Osteocyte (in vitro differentiated cells): ENCODE results near the gene RAD51B. TPM values are rescaled to one million over a fixed set of nuclear protein-coding genes. Genes with fewer than 3 reads are reported as not detected.
A peak's percentile ranks its signal among the peaks of the same experiment; 100 is the strongest.

ENCODE experiments used
- DNase-seq: peaks from one replicate; pipeline ENCODE4 v3.0.0; 2021; ENCODE audit warnings: mixed read lengths; ENCODE audit not compliant: unreplicated experiment; ENCODE audit errors: extremely low spot score
- H3K27ac Mint-ChIP-seq: one replicate; pipeline ENCODE4 v1.8.0; 2021; ENCODE audit warnings: mild to moderate bottlenecking, mixed read lengths; ENCODE audit not compliant: unreplicated experiment
- H3K27me3 Mint-ChIP-seq: one replicate; pipeline ENCODE4 v1.8.0; 2021; ENCODE audit warnings: mixed read lengths; ENCODE audit not compliant: unreplicated experiment
- H3K36me3 Mint-ChIP-seq: one replicate; pipeline ENCODE4 v1.8.0; 2021; ENCODE audit warnings: mixed read lengths; ENCODE audit not compliant: unreplicated experiment
- H3K4me1 Mint-ChIP-seq: one replicate; pipeline ENCODE4 v1.8.0; 2021; ENCODE audit warnings: mixed read lengths; ENCODE audit not compliant: unreplicated experiment
- H3K4me3 Mint-ChIP-seq: one replicate; pipeline ENCODE4 v1.8.0; 2021; ENCODE audit warnings: mild to moderate bottlenecking, moderate library complexity, mixed read lengths; ENCODE audit not compliant: unreplicated experiment
- H3K9me3 Mint-ChIP-seq: one replicate; pipeline ENCODE4 v1.8.0; 2021; ENCODE audit warnings: mixed read lengths; ENCODE audit not compliant: unreplicated experiment
- total RNA-seq: library from RNA; stranded (reverse); gene quantifications from 2 replicates; pipeline ENCODE4 v1.2.1, GENCODE V29; 2021
- TF ChIP-seq, protein P1 (sequence below): fragments of 200-600 bp; sonication (generic); IDR thresholded peaks from 2 replicates; pipeline ENCODE4 v1.5.0; 2021; ENCODE audit warnings: antibody characterized with exemption, mild to moderate bottlenecking, moderate library complexity

RAD51B gene
- total RNA-seq, 1 donor from 2014 or later = 12.7 TPM

DNA sequence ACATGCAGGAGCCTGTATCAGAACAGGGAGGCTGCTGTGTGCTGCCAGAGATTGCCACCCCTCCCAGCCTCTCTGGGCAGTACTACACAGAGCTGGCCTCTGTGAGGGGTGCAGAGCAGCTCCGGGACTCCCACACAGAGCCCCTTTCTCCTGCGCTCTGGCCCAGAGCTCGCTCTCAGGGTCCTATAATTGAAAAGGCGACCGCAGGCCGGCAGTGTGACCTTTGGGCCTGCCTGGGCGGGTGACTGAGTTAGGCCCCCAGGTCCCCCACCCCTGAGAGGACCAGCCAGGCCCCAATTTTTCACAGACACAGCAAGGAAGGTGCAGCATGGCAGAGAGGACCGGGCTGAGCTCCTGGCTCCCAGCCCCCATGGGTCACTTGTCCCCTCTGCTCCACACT lies 836.9 kb downstream of the RAD51B start:
- H3K27me3 Mint-ChIP-seq = no peaks in the 10 kb centered on the region
- H3K4me1 Mint-ChIP-seq = peaks cover 26% of the 10 kb centered on the region
- no peaks in the 10 kb centered on the region for H3K9me3 Mint-ChIP-seq
- H3K4me3 Mint-ChIP-seq = no peak overlapping the region
- no peak overlapping the region for H3K27ac Mint-ChIP-seq
- no peaks in the 10 kb centered on the region for H3K36me3 Mint-ChIP-seq
- peak; percentile 64 for DNase-seq
- TF ChIP-seq, protein P1, sequence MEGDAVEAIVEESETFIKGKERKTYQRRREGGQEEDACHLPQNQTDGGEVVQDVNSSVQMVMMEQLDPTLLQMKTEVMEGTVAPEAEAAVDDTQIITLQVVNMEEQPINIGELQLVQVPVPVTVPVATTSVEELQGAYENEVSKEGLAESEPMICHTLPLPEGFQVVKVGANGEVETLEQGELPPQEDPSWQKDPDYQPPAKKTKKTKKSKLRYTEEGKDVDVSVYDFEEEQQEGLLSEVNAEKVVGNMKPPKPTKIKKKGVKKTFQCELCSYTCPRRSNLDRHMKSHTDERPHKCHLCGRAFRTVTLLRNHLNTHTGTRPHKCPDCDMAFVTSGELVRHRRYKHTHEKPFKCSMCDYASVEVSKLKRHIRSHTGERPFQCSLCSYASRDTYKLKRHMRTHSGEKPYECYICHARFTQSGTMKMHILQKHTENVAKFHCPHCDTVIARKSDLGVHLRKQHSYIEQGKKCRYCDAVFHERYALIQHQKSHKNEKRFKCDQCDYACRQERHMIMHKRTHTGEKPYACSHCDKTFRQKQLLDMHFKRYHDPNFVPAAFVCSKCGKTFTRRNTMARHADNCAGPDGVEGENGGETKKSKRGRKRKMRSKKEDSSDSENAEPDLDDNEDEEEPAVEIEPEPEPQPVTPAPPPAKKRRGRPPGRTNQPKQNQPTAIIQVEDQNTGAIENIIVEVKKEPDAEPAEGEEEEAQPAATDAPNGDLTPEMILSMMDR = no peak

DNA sequence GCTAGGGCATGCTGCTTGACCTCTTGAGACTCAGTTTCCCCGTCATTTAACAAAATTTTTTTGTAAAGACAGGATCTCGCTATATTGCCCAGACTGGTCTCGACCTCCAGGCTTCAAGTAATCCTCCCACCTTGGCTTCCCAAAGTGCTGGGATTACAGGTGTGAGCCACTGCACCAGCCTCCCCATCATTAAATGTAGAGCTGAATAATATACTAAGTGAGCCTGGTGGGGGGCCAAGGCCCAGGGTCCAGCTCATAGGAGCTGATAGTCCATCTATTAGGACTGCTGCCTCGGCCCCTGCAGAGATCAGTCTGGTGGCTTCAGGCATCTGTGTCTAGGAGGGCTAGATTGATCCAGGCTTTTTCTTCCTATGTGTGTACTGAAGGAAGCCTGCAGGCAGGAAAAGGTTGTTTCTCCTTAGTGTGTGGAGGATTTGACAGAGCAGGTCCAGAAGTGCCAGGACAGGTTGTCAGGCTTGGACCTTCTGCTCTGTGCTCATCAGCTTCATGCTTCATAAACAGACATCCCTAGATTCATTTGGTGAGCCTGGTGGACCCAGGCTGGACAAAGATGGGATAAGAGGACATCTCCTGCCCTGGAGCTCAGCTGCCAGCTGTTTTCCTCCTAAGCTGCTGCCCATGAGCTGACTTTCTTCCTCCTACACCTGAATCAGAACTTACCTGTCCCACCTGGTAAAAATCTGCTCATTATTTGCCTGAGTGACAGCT lies 837.9 kb downstream of the RAD51B start:
- Mint-ChIP-seq H3K27me3 (no peaks in the 10 kb centered on the region), H3K4me3 (no peak overlapping the region), H3K9me3 (no peaks in the 10 kb centered on the region), H3K36me3 (no peaks in the 10 kb centered on the region), H3K4me1 (peaks cover 26% of the 10 kb centered on the region), H3K27ac (no peak overlapping the region)
- TF ChIP-seq, protein P1 = no peak
- DNase-seq = peak; percentile 60

DNA sequence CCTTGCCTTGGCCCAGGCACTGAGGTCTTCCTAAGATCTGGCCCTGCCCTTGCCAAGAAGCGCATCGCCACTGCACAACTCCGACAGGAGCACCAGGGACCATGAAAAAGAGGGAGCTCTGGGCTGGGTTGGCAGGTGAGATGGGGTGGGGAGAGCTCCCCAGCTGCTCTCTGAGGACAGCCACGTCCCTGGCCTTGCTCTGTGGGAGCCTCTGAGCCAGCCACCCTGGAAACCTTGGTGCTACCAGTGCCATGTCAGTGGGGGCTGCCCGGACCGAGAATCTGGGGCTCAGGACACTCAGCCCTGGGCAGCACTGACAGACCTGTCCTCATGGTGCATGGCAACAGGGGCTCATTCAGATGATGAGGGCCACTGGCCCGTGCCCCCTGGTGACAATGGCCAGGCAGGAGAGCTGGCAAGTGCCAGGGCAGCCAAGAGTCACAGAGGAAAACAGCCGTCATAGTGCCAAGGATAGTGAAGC lies 838.5 kb downstream of the RAD51B start:
- Mint-ChIP-seq H3K9me3 (no peaks in the 10 kb centered on the region), H3K4me1 (peaks cover 26% of the 10 kb centered on the region), H3K27ac (no peak overlapping the region), H3K27me3 (no peaks in the 10 kb centered on the region), H3K36me3 (no peaks in the 10 kb centered on the region), H3K4me3 (no peak overlapping the region)
- peak; percentile 75 for DNase-seq
- TF ChIP-seq, protein P1 = no peak

DNA sequence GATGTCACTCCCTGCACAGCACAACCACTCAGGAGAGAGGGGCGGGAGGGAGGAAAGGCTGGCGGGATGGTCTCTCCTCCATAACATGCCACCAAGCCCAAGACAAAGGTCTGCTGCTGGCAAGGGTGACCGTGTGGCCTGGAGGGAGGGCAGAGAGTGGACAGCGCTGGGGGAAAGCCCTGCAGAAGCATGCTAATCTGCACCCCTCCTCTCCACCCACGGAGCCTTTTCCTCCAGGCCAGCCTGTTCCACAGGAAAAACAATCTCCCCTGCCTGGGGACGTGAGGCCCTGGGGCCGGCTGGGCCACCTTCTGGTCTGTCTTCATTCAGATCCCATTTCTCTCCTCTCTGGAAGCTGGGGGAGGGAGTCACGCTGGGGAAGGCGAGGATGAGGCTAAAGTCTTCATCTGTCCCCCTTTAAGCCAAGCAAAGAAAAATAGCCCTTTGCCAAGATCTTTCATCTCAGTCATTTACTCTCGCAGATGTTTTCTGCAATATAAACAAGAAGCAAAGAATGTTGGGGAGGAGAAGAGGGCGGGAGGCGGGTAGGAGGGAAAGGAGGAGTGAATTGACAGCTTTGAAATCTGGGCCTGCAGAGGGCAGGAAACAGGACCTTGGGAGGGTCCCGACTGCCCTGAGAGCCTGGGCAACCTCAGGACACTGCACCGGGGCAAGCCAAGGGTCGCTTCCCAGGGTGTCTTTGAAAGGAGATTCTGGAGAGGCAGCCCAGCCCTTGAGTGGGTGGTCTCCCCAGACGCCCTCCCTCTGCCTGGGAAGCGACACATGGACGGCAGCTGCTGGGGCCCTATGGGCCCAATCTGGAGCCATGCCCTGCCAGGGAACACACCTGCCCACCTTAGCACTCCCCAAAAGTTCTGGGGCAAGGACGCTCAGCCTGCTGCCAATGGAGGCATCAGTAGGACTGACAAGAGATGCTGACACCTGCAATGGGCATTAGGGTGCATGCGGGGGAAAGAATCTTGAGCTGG lies 839.7 kb downstream of the RAD51B start:
- Mint-ChIP-seq H3K4me3 (no peak overlapping the region), H3K9me3 (no peaks in the 10 kb centered on the region), H3K27ac (peak overlapping the region; percentile 72), H3K27me3 (no peaks in the 10 kb centered on the region), H3K4me1 (peaks cover 28% of the 10 kb centered on the region), H3K36me3 (no peaks in the 10 kb centered on the region)
- TF ChIP-seq, protein P1 = no peak
- no peak for DNase-seq

DNA sequence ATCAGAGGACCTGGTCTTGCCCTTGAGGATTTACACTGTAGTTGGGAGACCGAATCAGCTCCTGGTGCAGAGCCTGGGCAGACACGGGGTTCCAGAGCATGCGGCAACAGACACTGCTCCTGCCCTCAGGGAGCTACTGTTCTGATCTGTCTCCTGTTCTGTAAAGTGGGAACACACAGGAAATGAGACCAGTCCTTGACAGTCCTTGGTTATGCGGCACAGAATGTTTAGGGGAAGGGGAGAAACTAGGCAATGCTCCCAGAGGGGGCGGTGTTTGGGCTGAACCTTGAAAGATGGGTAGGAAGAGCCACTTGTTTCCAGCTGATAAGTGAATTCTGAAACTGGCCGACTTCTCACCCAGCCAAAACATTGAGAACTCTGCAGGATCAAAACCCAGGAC lies 840.9 kb downstream of the RAD51B start:
- no peak for DNase-seq
- H3K4me3 Mint-ChIP-seq = no peak overlapping the region
- no peaks in the 10 kb centered on the region for H3K36me3 Mint-ChIP-seq
- no peaks in the 10 kb centered on the region for H3K9me3 Mint-ChIP-seq
- TF ChIP-seq, protein P1 = no peak
- no peaks in the 10 kb centered on the region for H3K27me3 Mint-ChIP-seq
- H3K27ac Mint-ChIP-seq = no peak overlapping the region
- peaks cover 34% of the 10 kb centered on the region for H3K4me1 Mint-ChIP-seq
